Measurements from ENCODE around the gene DNM1. TPM values are rescaled to one million over a fixed set of nuclear protein-coding genes. Genes with fewer than 3 reads are reported as not detected.

Gene DNM1
- polyA plus RNA-seq, 1 donor = 231 TPM

Other genes with a start within 250 kb of the DNM1 start
- gene EEIG1, start 222.4 kb upstream of the DNM1 start, polyA plus RNA-seq (ENCODE audit: insufficient read length) = 34.2 TPM
- 10.8 TPM for gene NAIF1, start 136.1 kb upstream of the DNM1 start, polyA plus RNA-seq (ENCODE audit: insufficient read length)
- gene SLC25A25, start 135.1 kb upstream of the DNM1 start, polyA plus RNA-seq (ENCODE audit: insufficient read length) = 12.9 TPM
- gene PTGES2, start 75.7 kb upstream of the DNM1 start, polyA plus RNA-seq (ENCODE audit: insufficient read length) = 37.9 TPM
- 0.75 TPM for gene LCN2, start 53.9 kb upstream of the DNM1 start, polyA plus RNA-seq (ENCODE audit: insufficient read length)
- gene BBLN, start 43.1 kb upstream of the DNM1 start, polyA plus RNA-seq (ENCODE audit: insufficient read length) = 31.8 TPM
- 139 TPM for gene CIZ1, start 11.8 kb upstream of the DNM1 start, polyA plus RNA-seq (ENCODE audit: insufficient read length)
- gene GOLGA2, start 72.6 kb downstream of the DNM1 start, polyA plus RNA-seq (ENCODE audit: insufficient read length) = 92.5 TPM
- 31.6 TPM for gene SWI5, start 72.9 kb downstream of the DNM1 start, polyA plus RNA-seq (ENCODE audit: insufficient read length)
- gene TRUB2, start 119.1 kb downstream of the DNM1 start, polyA plus RNA-seq (ENCODE audit: insufficient read length) = 37.6 TPM
- gene COQ4, start 119.5 kb downstream of the DNM1 start, polyA plus RNA-seq (ENCODE audit: insufficient read length) = 83.2 TPM
- gene SLC27A4, start 137.1 kb downstream of the DNM1 start, polyA plus RNA-seq (ENCODE audit: insufficient read length) = 16.7 TPM
- gene URM1, start 168.0 kb downstream of the DNM1 start, polyA plus RNA-seq (ENCODE audit: insufficient read length) = 53.6 TPM
- gene CERCAM, start 217.5 kb downstream of the DNM1 start, polyA plus RNA-seq (ENCODE audit: insufficient read length) = 34.9 TPM

Measured in left kidney (tissue), 1 donor.